GM21737 (cell line): Measurements from ENCODE around the gene HS3ST3A1.

Experiments
- ATAC-seq: cut with Tn5 transposase; IDR thresholded peaks from one replicate; pipeline ENCODE4 v1.9.1; 2021; ENCODE audit warnings: mild to moderate bottlenecking, moderate library complexity; ENCODE audit not compliant: unreplicated experiment

Gene HS3ST3A1

GRCh38 chr17:13541032-13541480, 60.7 kb downstream of the HS3ST3A1 start:
- ATAC-seq = no peak

GRCh38 chr17:13540546-13540945, 61.2 kb downstream of the HS3ST3A1 start:
- no peak for ATAC-seq

GRCh38 chr17:13539421-13539820, 62.3 kb downstream of the HS3ST3A1 start:
- no peak for ATAC-seq

- no peak for ATAC-seq
These were observed 62.8 kb downstream of the HS3ST3A1 start for GRCh38 chr17:13538841-13539411.

GRCh38 chr17:13537871-13538643, 63.7 kb downstream of the HS3ST3A1 start:
- no peak for ATAC-seq

GRCh38 chr17:13537167-13537731, 64.5 kb downstream of the HS3ST3A1 start:
- ATAC-seq = no peak

- ATAC-seq = no peak
These were observed 66.8 kb downstream of the HS3ST3A1 start for GRCh38 chr17:13534946-13535345.

GRCh38 chr17:13531721-13532120, 70.0 kb downstream of the HS3ST3A1 start:
- no peak for ATAC-seq

- ATAC-seq = no peak
These were observed 75.9 kb downstream of the HS3ST3A1 start for GRCh38 chr17:13525876-13526275.

- ATAC-seq = no peak
These were observed 78.6 kb downstream of the HS3ST3A1 start for GRCh38 chr17:13523164-13523563.

GRCh38 chr17:13522749-13523148, 79.0 kb downstream of the HS3ST3A1 start:
- ATAC-seq = no peak

- no peak for ATAC-seq
These were observed 79.9 kb downstream of the HS3ST3A1 start for GRCh38 chr17:13521784-13522183.

- ATAC-seq = no peak
These were observed 80.7 kb downstream of the HS3ST3A1 start for GRCh38 chr17:13520899-13521572.

- no peak for ATAC-seq
These were observed 83.3 kb downstream of the HS3ST3A1 start for GRCh38 chr17:13518261-13519000.

GRCh38 chr17:13513039-13513405, 88.7 kb downstream of the HS3ST3A1 start:
- no peak for ATAC-seq

GRCh38 chr17:13510062-13510461, 91.7 kb downstream of the HS3ST3A1 start:
- no peak for ATAC-seq

GRCh38 chr17:13509527-13509926, 92.2 kb downstream of the HS3ST3A1 start:
- ATAC-seq = no peak

- no peak for ATAC-seq
These were observed 92.8 kb downstream of the HS3ST3A1 start for GRCh38 chr17:13508896-13509295.

GRCh38 chr17:13503526-13503925, 98.2 kb downstream of the HS3ST3A1 start:
- ATAC-seq = no peak

- ATAC-seq = no peak
These were observed 99.5 kb downstream of the HS3ST3A1 start for GRCh38 chr17:13502263-13502662.

GRCh38 chr17:13500947-13501346, 100.8 kb downstream of the HS3ST3A1 start:
- ATAC-seq = no peak
